T-helper 1 cell treated with Interleukin-12 subunit alpha and Interleukin-12 subunit beta and Interleukin-4 antibody, amounts not matched to agents 30 μg/mL and 1 μg/mL, for 36 hours (primary cell): ENCODE results near the gene FGGY.

Experiments
- H3K27ac Mint-ChIP-seq: one replicate; pipeline ENCODE4 v1.8.0; 2021; ENCODE audit warnings: mild to moderate bottlenecking, mixed read lengths
- H3K27me3 Mint-ChIP-seq: one replicate; pipeline ENCODE4 v1.8.0; 2021; ENCODE audit warnings: low read depth, mixed read lengths
- H3K36me3 Mint-ChIP-seq: one replicate; pipeline ENCODE4 v1.8.0; 2021; ENCODE audit warnings: low read depth, mixed read lengths
- H3K4me1 Mint-ChIP-seq: one replicate; pipeline ENCODE4 v1.8.0; 2021; ENCODE audit warnings: low read depth, mixed read lengths
- H3K4me3 Mint-ChIP-seq: one replicate; pipeline ENCODE4 v1.8.0; 2021; ENCODE audit warnings: mild to moderate bottlenecking, moderate library complexity, mixed read lengths
- H3K9me3 Mint-ChIP-seq: one replicate; pipeline ENCODE4 v1.8.0; 2021; ENCODE audit warnings: mixed read lengths

The FGGY gene

DNA sequence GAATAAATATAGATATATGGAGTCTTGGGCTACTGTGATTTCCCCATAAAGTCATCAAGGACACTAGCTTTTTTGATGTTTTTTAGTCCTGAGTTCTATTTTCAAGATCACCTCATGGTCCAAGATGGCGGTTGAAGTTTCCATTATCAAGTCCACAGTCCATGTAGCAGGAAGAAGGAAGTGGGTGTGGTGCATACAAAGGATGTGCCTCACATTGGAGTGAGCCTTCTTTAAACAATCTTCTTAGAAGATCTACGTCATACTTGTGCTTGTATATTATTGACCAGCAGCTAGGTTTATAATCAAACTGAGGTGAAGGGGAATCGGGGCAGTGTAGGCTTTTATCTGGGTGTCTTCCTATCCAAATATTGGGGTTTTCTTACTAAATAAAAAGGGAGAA lies 93.4 kb downstream of the FGGY start:
- peaks cover 22% of the 10 kb centered on the region for H3K4me1 Mint-ChIP-seq
- no peak overlapping the region for H3K4me3 Mint-ChIP-seq
- H3K27ac Mint-ChIP-seq = no peak overlapping the region
- no peaks in the 10 kb centered on the region for H3K27me3 Mint-ChIP-seq
- peaks cover 7% of the 10 kb centered on the region for H3K36me3 Mint-ChIP-seq
- peaks cover 6% of the 10 kb centered on the region for H3K9me3 Mint-ChIP-seq

DNA sequence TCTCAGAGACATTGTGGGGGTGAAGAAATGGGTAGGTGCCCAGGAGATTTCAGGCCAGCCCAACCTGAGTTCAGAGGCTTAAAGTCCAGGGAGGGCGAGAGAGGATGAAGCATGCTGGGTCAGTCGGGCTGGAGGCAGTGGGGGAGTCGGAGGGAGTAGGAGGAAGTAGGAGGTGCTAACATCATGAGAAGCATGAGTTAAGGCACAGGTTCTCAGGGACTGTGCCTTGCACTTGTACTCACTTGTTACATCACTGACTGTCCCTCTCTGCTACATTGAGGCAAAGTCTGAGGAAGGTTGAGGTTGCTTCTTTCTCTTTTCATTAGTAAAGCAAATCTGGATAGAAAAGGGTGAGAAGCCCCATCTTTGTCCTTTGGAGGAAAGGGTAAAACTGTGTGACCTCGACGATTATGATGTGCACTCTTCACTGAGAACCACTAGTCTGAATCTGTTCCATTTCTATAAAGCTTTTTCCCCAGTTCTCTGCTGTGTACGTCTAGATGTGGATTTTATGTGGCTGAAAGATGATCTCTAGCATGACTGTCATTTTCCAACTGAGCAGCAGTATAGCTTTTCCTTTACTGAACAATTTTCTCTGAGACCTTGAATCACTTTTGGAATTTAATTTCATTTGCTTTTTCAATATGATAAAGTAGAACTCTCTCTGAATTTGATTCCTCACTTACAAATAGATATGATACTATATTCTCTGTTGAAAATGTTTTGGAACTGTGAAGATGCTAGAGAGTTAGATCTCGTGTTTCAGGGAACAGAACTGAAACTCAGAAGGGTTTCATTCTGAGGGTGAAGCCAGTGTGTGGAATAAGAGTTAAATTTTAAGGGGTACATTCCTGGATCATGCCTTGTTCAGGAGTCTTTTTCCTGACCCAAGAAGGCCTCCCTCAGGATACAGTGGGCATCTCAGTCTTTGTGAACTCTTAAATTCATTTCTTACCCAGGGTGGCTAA lies 94.6 kb downstream of the FGGY start:
- H3K27me3 Mint-ChIP-seq = no peaks in the 10 kb centered on the region
- H3K36me3 Mint-ChIP-seq = peaks cover 6% of the 10 kb centered on the region
- peaks cover 26% of the 10 kb centered on the region for H3K4me1 Mint-ChIP-seq
- no peak overlapping the region for H3K27ac Mint-ChIP-seq
- peaks cover 6% of the 10 kb centered on the region for H3K9me3 Mint-ChIP-seq
- H3K4me3 Mint-ChIP-seq = no peak overlapping the region

DNA sequence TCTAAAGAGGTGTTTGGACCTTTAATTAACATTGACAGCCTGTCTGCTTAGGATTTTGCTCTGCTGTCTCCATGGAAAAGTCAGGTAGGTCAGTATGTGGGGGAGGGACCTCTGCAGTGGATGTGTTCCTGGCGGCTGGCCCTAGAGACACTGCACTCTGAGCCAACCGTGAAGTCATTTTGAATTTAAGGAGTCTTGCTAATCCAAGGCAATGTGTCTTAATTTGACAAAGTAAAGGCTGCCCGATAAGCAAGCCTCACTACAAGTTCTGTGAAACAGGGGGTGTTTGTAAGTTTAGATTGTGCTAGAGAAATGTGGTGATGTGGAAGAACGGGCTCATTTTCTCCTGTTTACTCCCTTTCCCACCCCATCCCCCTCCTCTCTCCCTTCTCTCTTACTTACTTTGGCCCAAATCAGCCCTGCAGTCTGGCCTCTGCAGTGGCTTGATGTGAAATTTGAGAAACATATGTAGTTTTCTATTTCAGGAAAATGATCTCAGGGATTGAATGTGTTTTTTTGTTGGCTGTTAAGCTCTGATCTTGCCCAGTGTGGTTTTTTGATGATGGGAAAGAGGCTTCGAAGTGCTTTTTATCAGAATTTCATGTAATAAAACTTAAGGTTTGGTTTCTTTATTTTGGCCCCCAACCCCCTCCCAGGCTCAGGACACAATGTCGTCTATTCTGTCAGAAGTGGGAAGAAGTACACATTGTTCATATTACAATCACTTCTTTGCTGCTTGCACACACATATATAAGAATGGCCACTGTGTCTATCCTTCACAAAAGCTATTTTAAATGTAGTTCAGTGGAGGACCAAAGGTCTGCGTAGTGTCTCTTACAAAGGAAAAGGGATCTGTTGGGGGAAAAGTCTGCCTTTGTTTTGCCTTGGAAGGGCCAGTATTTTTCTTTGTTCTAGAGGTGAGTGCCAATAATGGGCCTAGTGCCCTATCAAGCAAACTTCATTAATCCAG lies 96.6 kb downstream of the FGGY start:
- H3K9me3 Mint-ChIP-seq = peaks cover 6% of the 10 kb centered on the region
- peaks cover 29% of the 10 kb centered on the region for H3K4me1 Mint-ChIP-seq
- no peaks in the 10 kb centered on the region for H3K27me3 Mint-ChIP-seq
- H3K4me3 Mint-ChIP-seq = no peak overlapping the region
- peaks cover 3% of the 10 kb centered on the region for H3K36me3 Mint-ChIP-seq
- H3K27ac Mint-ChIP-seq = no peak overlapping the region

DNA sequence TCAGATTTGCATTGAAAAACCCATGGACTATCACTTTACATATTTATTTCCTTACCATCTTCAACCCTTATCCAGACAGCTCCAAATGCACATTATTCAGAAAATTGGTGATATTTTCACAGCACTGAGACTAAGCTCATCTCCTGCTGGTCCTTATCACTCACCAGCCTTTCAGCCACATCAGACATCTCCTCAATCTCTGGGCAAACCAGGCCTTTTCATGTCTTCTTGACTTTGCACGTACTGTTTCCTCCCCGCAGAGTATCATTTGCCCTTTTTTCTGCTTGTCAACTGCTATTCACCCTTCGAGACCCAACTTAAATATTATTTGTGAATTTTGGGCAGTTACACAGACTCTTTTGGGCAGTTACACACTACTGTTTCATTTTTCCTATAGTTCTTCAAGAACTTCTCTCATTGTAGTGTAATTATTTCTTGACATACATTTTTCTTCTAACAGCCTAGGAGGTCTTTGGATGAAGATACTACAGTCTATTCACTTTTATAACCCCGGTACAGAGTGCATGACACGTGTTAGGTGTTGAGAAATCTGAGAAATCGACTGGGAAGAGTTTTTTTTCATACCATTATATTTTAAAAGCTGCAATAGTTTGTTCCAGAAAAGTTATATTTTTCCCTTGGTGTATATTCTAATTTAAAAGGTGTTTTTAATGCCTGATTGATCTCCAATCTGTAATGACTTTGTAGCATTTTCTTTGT lies 98.0 kb downstream of the FGGY start:
- H3K4me3 Mint-ChIP-seq = no peak overlapping the region
- no peak overlapping the region for H3K27ac Mint-ChIP-seq
- H3K9me3 Mint-ChIP-seq = peaks cover 6% of the 10 kb centered on the region
- peaks cover 27% of the 10 kb centered on the region for H3K4me1 Mint-ChIP-seq
- no peaks in the 10 kb centered on the region for H3K27me3 Mint-ChIP-seq
- H3K36me3 Mint-ChIP-seq = peaks cover 3% of the 10 kb centered on the region

DNA sequence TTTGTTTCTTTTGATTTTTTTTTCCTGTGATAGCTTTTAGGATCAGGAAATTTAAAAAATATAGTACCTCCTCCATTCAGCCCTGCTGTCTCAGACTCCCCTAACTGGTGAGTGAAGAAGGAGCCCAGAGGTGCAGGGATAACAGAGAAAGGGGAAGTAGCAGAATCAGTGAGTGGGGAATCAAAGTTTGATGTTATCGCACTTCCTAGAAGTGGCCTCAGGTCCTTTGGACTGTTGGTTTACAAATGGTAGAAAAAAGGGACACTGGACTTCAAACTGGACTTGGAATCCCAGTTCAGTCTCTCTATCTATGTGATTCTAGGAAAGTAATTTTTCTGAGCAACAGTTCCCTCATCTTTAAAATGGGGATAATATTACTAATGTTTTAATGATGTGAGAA lies 99.5 kb downstream of the FGGY start:
- Mint-ChIP-seq H3K36me3 (no peaks in the 10 kb centered on the region), H3K27me3 (no peaks in the 10 kb centered on the region), H3K4me3 (no peak overlapping the region), H3K4me1 (peaks cover 19% of the 10 kb centered on the region), H3K27ac (no peak overlapping the region), H3K9me3 (no peaks in the 10 kb centered on the region)

DNA sequence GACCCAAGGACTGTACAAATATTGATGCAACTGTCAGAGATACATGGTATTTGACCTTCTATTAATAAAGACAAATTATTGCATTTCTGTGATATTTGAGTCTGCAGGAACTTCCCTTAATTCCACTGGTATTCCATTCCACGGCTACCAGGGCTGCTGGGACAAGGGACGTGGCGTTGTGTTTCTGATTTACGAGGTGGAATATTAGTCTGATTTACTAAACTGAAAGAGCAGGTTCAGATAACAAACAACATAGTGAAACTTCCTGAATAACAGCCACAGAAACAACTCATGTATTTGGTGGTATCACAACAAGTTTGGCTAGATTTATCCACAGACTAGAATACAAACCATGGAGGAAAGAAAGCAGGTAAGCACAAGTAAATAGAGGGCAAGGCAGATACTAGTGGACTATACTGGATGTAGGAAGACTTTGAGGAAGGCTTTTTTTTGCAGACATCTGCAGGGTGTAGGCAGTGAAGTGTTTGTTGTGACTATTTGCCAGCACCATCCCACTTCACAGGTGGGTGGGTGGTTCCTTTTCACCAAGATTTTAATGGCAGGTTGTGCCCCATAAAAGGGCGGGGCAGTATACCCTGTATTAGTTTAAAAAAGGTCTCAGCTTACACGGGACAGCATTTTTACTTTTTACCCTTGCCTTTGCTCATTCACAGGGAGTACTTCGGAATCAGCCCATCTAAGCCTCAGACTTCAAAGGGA lies 100.4 kb downstream of the FGGY start:
- H3K36me3 Mint-ChIP-seq = no peaks in the 10 kb centered on the region
- H3K4me3 Mint-ChIP-seq = no peak overlapping the region
- H3K27me3 Mint-ChIP-seq = no peaks in the 10 kb centered on the region
- peaks cover 15% of the 10 kb centered on the region for H3K4me1 Mint-ChIP-seq
- no peaks in the 10 kb centered on the region for H3K9me3 Mint-ChIP-seq
- H3K27ac Mint-ChIP-seq = no peak overlapping the region

DNA sequence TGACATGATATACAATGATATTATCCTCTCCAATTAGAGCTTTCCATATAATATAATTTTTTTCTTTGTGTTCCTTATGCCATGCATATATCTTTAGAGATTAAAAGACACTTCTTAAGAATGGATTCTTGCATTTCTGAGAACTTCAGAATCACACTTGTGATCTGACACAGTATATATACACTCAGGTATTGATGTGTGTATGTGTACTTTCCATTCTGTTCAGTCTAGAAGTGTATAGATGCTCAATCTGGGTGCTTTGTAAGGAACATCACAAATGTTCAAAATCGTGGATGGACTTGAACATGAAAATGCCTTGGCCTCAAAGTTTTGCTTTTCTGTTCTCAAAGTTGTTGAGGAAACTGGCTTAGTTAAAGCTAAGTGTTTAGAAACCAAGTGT lies 102.7 kb downstream of the FGGY start:
- H3K4me1 Mint-ChIP-seq = peaks cover 15% of the 10 kb centered on the region
- no peak overlapping the region for H3K4me3 Mint-ChIP-seq
- no peak overlapping the region for H3K27ac Mint-ChIP-seq
- no peaks in the 10 kb centered on the region for H3K27me3 Mint-ChIP-seq
- no peaks in the 10 kb centered on the region for H3K9me3 Mint-ChIP-seq
- H3K36me3 Mint-ChIP-seq = no peaks in the 10 kb centered on the region

DNA sequence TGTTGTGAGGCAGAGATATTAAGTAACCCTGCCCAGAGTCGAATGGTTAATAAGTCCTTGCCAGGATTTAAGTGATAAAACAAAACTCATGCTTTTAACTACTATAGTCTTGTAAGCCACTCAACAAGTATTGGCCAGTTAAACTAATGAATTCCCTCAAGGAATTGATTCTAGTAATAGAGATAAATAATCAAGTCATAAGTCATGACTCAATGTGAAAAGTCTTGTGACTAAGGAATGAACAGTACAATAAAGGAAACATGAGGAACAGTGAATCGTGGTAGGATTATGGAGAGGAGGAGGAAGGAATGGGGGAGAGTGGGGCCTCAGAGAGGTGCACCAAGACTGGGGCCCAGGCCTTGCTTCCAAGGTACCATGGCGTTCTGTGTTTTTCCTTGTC lies 104.7 kb downstream of the FGGY start:
- Mint-ChIP-seq H3K27me3 (no peaks in the 10 kb centered on the region), H3K4me3 (no peak overlapping the region), H3K4me1 (peaks cover 4% of the 10 kb centered on the region), H3K36me3 (no peaks in the 10 kb centered on the region), H3K27ac (no peak overlapping the region), H3K9me3 (no peaks in the 10 kb centered on the region)

DNA sequence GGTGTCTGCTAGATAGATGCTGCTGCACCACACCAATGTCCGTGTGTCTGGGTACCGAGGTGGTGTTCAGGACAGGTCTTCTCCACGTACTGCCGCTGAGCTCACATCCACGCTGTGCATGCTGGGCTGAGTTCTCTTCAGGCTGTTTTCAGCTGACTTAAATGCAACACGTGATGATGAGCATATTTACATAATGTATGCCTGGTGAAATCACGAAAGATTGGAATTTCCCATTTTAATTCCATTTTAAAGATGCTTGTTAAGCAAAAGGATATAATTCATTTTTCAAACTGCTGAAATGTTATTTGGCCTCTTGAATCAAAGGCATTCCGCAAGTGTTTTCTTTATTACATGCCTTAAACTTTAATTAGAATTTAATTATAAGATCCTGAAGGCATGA lies 107.9 kb downstream of the FGGY start:
- Mint-ChIP-seq H3K4me1 (peaks cover under 1% of the 10 kb centered on the region), H3K27ac (no peak overlapping the region), H3K27me3 (no peaks in the 10 kb centered on the region), H3K4me3 (no peak overlapping the region), H3K36me3 (no peaks in the 10 kb centered on the region), H3K9me3 (no peaks in the 10 kb centered on the region)

DNA sequence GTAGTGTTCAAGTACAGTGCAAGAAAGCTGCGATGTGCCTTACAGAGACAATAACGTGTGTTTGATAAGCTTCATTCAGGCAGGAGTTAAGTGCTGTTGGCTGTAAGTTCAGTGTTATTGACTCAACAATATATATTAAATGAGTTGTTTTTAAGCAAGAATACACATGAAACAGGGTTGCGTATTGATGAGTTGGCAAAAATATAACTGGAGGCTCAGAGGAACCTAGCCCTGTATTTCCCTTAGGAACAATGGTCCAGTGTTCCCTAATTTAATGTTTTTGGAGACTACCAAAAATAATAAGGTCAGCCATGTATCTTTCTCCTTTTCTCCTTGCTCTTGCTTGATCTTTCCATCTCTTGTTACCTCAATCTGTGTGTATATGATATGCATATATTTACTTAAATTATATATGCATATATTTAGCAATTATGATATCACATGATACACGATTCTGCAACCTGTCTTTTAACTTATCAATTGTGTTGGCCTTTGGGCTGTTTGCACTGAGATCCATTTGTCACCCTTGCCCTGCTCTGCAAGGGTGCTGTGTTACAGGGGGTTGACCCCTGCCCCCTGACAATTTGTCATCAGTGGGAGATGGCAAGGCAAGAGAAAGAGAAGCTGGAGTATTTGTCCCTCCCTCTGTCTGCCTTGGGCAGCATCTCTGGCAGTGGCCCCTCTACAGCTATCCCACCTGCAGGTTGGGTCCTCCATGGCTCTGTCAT lies 109.7 kb downstream of the FGGY start:
- no peaks in the 10 kb centered on the region for H3K4me1 Mint-ChIP-seq
- no peaks in the 10 kb centered on the region for H3K36me3 Mint-ChIP-seq
- no peaks in the 10 kb centered on the region for H3K9me3 Mint-ChIP-seq
- no peak overlapping the region for H3K27ac Mint-ChIP-seq
- no peak overlapping the region for H3K4me3 Mint-ChIP-seq
- no peaks in the 10 kb centered on the region for H3K27me3 Mint-ChIP-seq

DNA sequence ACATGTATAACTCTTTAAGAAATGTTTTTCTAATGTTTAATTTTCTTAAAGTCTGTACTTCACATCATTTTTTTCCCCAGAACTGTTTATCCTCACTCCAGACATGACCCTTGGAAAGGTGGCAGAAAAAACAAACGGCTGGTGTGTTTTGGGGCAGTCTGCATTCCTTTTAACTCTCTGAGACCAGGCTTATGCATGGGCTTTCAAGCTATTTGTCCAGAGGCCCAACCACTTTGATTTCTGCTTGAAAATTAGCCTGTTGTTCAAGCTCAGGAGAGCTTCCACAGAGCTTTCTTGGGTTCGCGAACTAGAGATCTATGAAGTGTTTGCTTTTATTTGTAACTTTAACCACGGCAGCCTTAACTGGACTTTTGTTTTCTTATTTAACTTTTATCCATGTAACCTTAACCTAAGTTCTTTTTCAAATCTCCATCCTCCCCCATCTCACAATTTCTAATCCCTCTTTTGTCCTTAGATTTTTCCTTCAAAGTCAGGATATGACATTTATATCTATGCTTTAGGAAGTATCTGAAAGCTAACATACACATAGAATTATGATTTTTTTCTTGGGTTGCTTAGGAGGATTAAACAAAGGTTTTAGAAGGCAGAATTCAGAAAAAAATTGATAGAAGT lies 111.8 kb downstream of the FGGY start:
- Mint-ChIP-seq H3K27ac (no peak overlapping the region), H3K4me3 (no peak overlapping the region), H3K9me3 (no peaks in the 10 kb centered on the region), H3K27me3 (no peaks in the 10 kb centered on the region), H3K4me1 (no peaks in the 10 kb centered on the region), H3K36me3 (no peaks in the 10 kb centered on the region)

DNA sequence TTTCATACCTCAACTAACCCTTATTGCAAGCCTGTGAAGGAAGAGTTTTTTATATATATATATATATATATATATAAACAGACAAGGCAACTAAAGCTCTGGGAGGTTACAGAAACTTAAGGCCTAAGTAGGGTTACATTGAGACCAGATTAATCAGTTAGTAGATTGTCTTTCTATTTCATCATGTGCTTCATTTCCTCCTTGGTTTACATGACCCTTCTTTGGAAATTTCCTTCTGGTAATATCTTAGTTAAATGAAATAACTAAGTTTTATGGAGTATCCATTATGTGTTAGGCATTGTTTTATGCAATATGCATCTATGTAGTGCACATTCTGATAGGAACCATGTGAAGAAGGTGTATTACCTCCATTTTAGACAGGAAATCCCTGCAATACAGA lies 112.7 kb downstream of the FGGY start:
- H3K36me3 Mint-ChIP-seq = no peaks in the 10 kb centered on the region

DNA sequence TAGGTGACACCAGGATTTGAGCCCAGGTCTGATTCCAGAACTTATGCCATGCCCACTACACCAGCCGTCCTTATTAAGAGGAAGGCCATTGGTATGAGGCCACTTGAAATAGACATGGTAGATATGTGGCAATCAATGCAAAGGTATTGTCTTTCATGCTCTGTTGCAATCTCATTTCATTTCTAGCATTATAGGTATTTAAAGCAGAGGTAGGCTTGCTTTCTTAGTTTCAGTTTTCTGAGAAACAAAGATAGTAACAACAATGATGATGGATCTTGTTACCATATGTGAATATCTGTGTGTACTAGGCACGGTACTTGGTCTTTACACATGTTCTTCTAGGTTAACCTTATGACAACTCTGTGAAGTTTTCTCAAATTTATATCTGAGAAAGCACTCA lies 113.1 kb downstream of the FGGY start:
- Mint-ChIP-seq H3K4me1 (no peaks in the 10 kb centered on the region), H3K36me3 (no peaks in the 10 kb centered on the region), H3K27me3 (no peaks in the 10 kb centered on the region), H3K27ac (no peak overlapping the region), H3K9me3 (no peaks in the 10 kb centered on the region), H3K4me3 (no peak overlapping the region)

More for the DNA sequence above, 112.7 kb downstream of the FGGY start:
- Mint-ChIP-seq H3K27me3 (no peaks in the 10 kb centered on the region), H3K4me1 (no peaks in the 10 kb centered on the region), H3K27ac (no peak overlapping the region), H3K9me3 (no peaks in the 10 kb centered on the region), H3K4me3 (no peak overlapping the region)
